Effector CD8-positive, alpha-beta T cell (primary cell): Measurements from ENCODE around the gene PLCXD1.
"Not testable (repeated sequence)": the region's sequence is repeated elsewhere in the genome, so short reads cannot be mapped to it uniquely, and the experiment has no call there.

Source experiments
- DNase-seq: peaks from one replicate; lab custom pipeline; 2025; lab: John Stamatoyannopoulos, UW
- total RNA-seq, 4 experiments: gene quantifications; one replicate each; lab custom pipeline; 2026; lab: John Stamatoyannopoulos, UW

PLCXD1 gene
- 11.1 to 31.0 (median 23.5) reads per million in 4 experiments for total RNA-seq

- DNase-seq = no peak
Measured at GRCh38 chrX:281166-281999, at the start of gene PLCXD1. Gene PLCXD1, plus strand, starts transcription at chrX:281381. Its CDS starts 2,807 bp downstream, at chrX:284188.

- not testable (repeated sequence) for DNase-seq
Measured at GRCh38 chrX:231637-232277, 49.4 kb upstream of the PLCXD1 start.

DNA sequence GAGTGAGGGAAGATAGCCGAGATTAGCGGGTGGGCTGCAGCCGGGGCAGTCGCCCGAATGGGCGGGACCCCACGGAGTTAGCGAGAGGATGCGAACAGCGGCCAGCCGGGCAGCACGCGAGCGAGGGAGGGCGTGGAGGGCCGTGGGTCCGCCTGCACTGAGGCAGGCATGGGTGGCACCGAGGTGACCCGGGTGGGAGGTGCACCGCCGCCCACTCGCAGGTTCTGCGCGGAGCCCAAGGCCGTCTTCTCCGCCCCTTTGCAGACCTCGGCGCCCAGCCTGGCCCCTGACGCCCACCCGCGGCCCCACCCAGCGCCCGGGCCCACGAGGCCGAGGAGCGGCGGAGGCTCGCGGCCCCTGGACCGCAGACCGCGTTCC is 48.9 kb upstream of the PLCXD1 start:
- not testable (repeated sequence) for DNase-seq

- not testable (repeated sequence) for DNase-seq
Measured at GRCh38 chrX:236201-236600, 45.0 kb upstream of the PLCXD1 start.

- DNase-seq = no peak
Measured at GRCh38 chrX:250965-251364, 30.2 kb upstream of the PLCXD1 start.

GRCh38 chrX:251396-252243 is 29.6 kb upstream of the PLCXD1 start:
- DNase-seq = not testable (repeated sequence)

GRCh38 chrX:252244-252956 is 28.8 kb upstream of the PLCXD1 start:
- DNase-seq = no peak

GRCh38 chrX:252957-253291 is 28.3 kb upstream of the PLCXD1 start:
- no peak for DNase-seq

DNA sequence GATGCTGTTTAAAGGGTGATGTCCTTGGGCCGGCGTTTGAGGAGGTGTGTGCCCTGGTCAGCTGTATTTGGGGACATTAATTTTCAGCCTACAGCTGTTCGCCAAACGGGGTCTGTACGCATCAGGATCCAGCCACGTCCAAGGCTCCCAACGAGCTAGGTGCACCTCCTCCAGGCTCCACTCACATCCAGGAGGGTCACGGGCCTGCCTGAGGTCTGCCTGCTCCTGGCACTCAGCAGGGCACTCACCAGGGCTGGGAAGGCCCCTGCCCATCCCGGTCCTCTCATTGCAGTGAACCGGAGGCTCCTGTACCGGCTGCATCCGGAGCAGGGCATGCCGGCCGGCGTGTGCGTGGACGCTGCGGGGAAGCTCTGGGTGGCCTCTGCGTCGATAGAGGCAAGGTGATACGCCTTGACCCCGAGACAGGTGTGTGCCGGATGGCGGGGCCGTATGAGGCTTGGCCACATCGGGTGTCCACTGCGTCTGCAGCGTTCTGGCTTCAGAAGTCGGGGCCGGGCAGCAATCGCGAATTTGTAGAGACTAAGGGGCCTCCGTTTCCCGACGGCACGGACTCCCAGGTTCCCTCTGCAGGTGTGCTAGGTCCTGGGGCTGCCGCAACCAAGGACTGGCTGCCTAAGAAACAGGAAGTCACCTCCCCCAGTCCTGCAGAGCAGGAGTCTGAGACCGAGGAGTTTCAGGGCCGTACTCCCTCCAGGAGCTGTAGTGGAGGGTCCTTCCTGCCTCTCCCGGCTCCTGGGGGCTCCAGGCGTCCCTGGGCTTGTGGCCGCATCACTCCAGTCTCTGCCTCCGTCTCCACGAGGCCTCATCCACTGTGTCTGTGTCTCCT is 27.5 kb upstream of the PLCXD1 start:
- no peak for DNase-seq

GRCh38 chrX:254630-255215 is 26.5 kb upstream of the PLCXD1 start:
- no peak for DNase-seq

- DNase-seq = no peak
Measured at GRCh38 chrX:255923-256331, 25.3 kb upstream of the PLCXD1 start.

DNA sequence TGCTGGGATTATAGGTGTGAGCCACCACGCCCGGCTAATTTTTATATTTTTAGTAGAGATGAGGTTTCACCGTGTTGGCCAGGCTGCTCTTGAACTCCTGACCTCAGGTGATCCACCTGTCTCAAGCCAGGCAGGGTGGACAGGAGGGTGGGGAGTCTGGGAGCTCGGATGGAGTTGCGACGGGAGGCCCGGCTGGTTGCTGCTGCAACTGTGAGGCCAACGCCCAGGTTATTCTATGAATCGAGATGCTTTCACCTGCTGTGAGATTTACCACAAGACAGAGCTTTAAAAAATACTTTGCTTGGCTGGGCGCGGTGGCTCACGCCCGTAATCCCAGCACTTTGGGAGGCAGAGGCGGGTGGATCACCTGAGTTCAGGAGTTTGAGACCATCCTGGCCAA is 24.1 kb upstream of the PLCXD1 start:
- not testable (repeated sequence) for DNase-seq

DNA sequence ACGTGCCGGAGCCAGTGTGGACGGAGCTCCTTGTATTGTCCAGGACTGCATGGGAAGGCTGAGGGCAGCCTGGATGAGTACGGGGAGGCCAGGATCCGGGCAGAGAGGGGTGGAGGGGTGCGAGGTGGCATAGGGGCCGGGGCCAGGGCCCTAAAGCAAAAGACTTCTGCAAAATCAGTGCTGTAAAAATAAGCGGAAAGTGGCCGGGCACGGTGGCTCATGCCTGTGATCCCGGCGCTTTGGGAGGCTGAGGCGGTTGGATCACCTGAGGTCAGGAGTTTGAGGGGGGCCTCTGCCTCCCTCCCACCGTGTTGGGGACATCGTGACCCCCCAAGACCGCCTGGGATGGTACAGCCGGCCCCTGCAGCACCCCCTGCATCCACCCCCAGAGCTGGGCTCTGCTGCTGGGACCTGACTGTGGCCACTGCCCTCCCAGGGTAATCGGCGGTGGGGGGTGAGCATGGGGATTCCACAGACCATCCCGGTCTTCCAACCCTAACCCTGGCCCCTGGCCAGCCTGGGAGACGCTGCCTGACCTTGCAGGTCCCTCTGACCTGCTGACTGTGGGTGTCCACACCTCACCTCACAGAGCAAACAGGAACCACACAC is 23.4 kb upstream of the PLCXD1 start:
- no peak for DNase-seq

- no peak for DNase-seq
Measured at GRCh38 chrX:258291-259040, 22.7 kb upstream of the PLCXD1 start.

DNA sequence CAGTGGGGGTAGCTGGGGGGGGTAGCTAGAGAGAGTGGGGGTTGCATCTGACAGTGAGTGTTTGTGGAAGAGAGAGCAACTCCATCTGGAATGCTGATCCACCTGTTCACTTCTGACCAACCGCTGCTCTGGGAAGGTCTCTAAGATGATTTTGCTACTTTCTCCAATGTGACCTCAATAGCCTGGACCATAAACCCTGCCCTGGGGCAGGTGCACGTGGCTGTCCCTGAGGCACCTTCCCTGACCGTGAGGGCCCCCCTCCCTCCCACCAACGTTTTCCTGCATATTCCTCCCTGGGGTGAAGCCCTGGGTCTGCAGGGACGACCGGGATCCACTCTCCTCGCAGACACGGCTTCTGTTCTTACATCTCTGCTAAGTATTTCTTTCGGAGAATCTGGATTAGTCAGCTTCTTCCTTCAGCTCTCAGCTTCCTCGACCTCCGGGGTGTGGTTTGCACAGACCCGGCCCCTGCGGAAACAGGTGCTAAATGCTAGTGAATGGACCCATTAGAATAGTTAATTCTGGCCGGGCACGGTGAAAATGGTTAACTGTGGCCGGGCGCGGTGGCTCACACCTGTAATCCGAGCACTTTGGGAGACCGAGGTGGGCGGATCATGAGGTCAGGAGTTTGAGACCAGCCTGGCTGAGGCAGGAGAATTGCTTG is 21.4 kb upstream of the PLCXD1 start:
- no peak for DNase-seq

- DNase-seq = no peak
Measured at GRCh38 chrX:261167-261918, 19.8 kb upstream of the PLCXD1 start.

GRCh38 chrX:261919-262352 is 19.2 kb upstream of the PLCXD1 start:
- DNase-seq = no peak

DNA sequence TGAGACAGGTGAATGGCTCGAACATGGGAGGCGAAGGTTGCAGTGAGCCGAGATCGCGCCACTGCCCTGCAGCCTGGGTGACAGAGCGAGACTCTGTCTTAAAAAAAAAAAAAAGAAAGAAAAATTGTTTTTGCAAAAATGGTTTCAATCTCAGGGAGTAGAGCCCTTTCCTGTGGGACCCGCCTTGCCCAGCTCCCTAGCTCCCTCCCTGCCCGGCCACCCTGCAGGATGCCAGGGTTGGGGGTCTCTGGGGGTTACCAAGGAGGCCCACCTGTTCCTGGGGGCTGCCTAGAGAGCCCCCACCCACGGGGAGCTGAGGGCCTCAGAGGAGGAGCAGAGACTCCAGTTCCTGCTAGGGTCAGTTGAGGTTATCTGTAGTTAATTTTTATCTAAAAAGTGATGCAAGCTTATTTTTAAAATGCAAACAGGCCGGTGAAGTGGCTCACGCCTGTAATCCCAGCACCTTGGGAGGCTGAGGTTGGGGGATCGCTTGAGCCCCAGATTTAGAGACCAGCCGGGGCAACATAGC is 18.7 kb upstream of the PLCXD1 start:
- DNase-seq = no peak
